HG03025 (cell line): ENCODE results near the gene ANKRD23.
"Not testable (repeated sequence)": the region's sequence is repeated elsewhere in the genome, so short reads cannot be mapped to it uniquely, and the experiment has no call there.

Experiments used
- ATAC-seq: cut with Tn5 transposase; IDR thresholded peaks from one replicate; pipeline ENCODE4 v1.9.1; 2021; ENCODE audit warnings: mild to moderate bottlenecking, moderate library complexity; ENCODE audit not compliant: unreplicated experiment, low FRiP score

Gene ANKRD23

GRCh38 chr2:96819128-96819875 lies 24.5 kb downstream of the ANKRD23 start:
- ATAC-seq: no peak

- ATAC-seq: no peak
These were observed 25.9 kb downstream of the ANKRD23 start for GRCh38 chr2:96817882-96818281.

- no peak for ATAC-seq
These were observed 26.8 kb downstream of the ANKRD23 start for GRCh38 chr2:96816836-96817702.

- ATAC-seq: peak; percentile 86
These were observed 27.5 kb downstream of the ANKRD23 start, which contains the start of gene CNNM3 for GRCh38 chr2:96816127-96816835. TSS of gene CNNM3 (plus strand) at chr2:96816268. CDS start at chr2:96816278, 10 bp downstream.

- ATAC-seq: no peak
These were observed 28.3 kb downstream of the ANKRD23 start for GRCh38 chr2:96815326-96816126.

GRCh38 chr2:96813656-96814055 lies 30.2 kb downstream of the ANKRD23 start:
- ATAC-seq: no peak

- no peak for ATAC-seq
These were observed 31.9 kb downstream of the ANKRD23 start for GRCh38 chr2:96811917-96812316.

GRCh38 chr2:96810783-96811192 lies 33.0 kb downstream of the ANKRD23 start:
- no peak for ATAC-seq

- no peak for ATAC-seq
These were observed 33.7 kb downstream of the ANKRD23 start for GRCh38 chr2:96809951-96810782.

GRCh38 chr2:96809216-96809882 lies 34.5 kb downstream of the ANKRD23 start:
- no peak for ATAC-seq

GRCh38 chr2:96808176-96808837 lies 35.5 kb downstream of the ANKRD23 start:
- ATAC-seq: no peak

- ATAC-seq: no peak
These were observed 36.7 kb downstream of the ANKRD23 start for GRCh38 chr2:96807127-96807471.

GRCh38 chr2:96806468-96807126 lies 37.2 kb downstream of the ANKRD23 start:
- no peak for ATAC-seq

- ATAC-seq: not testable (repeated sequence)
These were observed 37.9 kb downstream of the ANKRD23 start for GRCh38 chr2:96805946-96806345.

- ATAC-seq: no peak
These were observed 38.8 kb downstream of the ANKRD23 start for GRCh38 chr2:96804986-96805385.

- no peak for ATAC-seq
These were observed 41.1 kb downstream of the ANKRD23 start for GRCh38 chr2:96802721-96803120.

GRCh38 chr2:96801786-96802595 lies 41.8 kb downstream of the ANKRD23 start:
- no peak for ATAC-seq
